Posterior vena cava (tissue), 2 donors: ENCODE results near the gene CST9L. TPM values are rescaled to one million over a fixed set of nuclear protein-coding genes. Genes with fewer than 3 reads are reported as not detected.
A peak's percentile ranks its signal among the peaks of the same experiment; 100 is the strongest.
"Not testable (repeated sequence)": the region's sequence is repeated elsewhere in the genome, so short reads cannot be mapped to it uniquely, and the experiment has no call there.

Experiments used
- DNase-seq: peaks from one replicate; pipeline ENCODE4 v3.0.0-alpha.2; 2020; ENCODE audit warnings: low spot score
- intact Hi-C, 2 donors: fragments of 100-400 bp; cut with DNase I; formaldehyde crosslinking; loops; one replicate each; pipeline versions ENCODE4 v1.14.1 to v1.14.2; 2022 to 2023
- total RNA-seq, 2 donors: library from RNA; stranded (reverse); fragmentation: NEBNext Ultra II Directional; extraction: Animal tissue kit (Norgen Biotek cat#: 25700); gene quantifications; one replicate each; pipeline ENCODE4 v1.2.1, GENCODE V29; 2021
- donor health status: DM: yes; HTN: yes; CAD: no.
- donor health status: DM: yes; HTN: yes; CAD: no.

The CST9L gene
- total RNA-seq, 2 donors from 2014 or later = not detected

GRCh38 chr20:23588434-23589403 lies 20.4 kb upstream of the CST9L start:
- DNase-seq = no peak
- intact Hi-C loops = no loop called here

DNA sequence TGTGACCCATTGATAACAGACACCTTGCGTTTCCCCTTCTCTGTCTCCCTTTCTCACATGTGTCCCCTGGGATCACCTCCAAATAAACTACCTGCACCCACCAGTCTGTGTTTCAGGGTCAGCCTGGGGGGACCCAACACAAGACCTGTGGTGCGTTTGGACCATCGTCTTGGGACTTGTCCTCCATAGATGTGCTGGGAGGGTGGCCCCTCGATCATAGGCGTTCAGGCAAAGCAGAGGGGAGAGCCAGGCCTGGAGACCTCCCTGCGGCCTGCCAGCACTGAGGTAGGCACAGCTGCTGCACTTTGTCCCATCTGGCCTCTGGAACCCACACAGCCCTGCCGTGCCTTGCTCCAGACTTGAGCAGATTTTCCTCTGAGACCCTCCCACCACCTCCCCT lies 19.3 kb upstream of the CST9L start:
- intact Hi-C loops = no loop called here
- DNase-seq = no peak

DNA sequence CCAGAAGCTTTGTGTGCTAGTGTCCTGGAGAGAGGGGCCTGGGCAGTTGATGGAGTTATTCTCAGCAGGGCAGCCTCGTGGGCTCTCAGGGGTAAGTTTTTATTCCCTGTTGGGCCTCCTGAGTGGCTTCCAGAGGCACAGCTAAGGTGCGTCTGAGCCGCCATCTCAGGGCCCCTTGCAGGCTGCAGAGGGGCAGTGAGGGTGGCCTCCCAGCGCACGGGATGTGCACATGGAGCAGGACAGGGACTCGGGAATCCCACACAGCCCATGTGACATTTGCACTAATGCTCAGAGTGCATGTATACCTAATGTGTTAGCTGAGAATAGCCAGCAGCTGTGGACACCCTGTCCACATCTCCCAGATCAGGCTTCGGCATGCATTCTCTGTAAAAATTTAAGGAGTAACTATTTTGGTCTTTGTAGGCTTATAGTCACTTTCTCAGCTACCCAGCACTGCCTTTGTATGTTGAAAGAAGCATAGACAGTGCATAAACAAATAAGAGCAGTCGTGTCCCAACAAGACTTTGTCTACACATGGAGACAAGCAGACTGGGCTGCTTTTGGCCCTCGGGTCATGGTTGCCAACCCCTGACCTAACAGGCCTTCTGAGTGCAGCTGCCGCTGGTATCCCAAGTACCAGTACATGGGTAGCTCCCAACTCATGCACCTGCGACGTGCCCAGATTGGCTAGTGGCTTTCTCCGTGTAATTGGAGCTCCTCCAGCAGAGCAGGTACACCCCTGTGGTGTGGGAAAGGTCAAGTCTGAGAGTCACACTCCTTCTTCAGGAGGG lies 18.6 kb upstream of the CST9L start:
- no peak for DNase-seq
- intact Hi-C loops = no loop called here

DNA sequence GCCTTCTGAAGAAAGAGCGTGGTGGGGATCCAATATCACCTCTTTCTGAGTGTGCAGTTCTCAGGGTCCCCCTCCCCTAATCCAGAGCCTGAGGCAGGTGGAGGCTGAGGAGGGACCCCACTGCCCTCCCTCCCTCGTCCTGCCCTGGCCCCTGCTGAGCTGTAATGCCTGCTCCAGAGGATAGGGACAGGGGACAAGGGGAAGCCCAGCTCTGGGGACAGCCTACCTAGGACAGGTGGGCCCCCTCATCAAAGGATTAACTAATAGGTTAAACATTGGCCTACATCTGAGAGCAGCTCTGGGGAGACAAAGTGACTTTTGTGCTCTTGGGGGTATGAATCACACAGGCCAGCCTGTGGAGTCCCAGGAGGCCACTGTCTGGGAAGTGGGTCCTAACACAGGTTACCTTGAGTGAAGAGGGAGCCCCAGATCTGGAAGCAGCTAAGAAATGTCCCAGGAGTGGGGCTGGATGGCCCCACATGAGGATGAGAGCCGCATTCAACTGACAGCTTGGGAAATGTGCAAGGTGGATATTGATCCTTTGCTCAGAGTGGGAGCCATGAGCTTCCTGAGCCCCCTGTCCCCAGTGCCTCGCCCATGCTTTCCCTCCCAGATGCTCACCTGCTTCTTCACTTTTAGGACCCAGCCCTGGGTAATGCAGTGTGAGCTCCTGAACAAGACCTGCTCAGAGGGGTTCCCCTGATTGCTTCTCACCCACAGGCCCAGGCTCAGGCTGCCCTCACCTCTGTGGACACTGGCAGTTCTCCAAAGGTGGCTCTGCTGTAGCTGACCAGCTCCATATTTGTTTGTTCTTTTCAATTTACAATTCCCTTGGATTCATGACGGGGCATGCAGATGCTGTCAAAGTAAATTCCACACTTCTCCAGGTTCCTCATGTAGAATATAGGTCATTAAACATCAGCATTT lies 17.8 kb upstream of the CST9L start:
- intact Hi-C loops = no loop called here
- DNase-seq = no peak

DNA sequence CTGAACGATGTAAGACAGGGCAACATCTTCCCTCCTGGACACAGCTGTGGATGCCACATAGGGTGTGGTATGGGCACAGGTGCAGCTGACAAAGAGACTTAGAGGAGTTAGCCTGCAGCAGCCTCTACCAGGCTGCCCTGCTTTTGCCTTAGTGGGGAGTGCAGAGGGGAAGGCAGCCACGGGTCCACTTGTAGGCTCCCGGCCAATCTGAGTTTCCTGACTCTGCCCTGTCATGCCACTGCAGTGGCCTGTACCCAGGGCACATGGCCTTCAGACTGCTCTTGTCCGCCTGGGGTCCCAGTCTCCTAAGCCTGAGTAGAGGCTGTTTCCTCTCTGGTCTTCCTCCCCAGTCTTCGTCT lies 17.1 kb upstream of the CST9L start:
- intact Hi-C loops = no loop called here
- DNase-seq = no peak

DNA sequence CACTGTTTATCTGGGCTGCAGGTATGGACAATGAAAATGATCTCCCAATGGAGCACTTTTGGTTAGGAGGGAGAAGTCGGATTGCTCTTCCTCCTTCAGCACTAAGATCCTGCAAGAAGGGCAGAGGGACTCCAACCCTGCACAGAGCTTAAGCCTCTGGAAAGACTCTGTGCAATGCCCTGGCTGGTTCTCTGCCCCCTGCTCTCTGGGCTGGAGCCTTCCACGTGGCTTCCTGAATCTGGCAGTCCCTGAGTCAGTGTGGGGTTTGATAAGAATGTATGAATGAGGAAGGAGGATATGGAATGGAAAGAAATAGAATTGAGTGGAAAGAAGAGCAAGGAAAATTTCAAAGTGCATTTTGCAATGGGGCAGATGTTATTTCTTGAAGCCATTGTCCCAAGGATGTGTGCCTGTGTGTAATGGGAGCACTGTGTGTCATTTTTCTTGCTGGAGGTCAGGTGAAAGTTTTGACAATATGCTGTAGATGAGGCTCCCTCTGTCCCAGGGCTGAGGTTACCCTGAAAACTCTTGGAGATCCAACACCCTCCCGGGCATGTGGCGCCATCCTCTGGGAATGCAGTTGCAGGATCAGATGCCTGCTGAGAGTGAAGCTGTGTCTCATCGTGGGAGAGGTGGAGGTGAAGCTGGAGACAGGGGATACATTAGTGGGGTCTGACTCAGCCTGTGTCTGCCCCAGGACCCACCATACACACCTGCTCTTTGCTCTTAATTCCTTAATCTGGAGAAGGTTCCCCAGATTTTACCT lies 16.3 kb upstream of the CST9L start:
- no peak for DNase-seq
- intact Hi-C loops = no loop called here

- intact Hi-C loops = no loop called here
These were observed 15.2 kb upstream of the CST9L start for GRCh38 chr20:23583526-23583925.

DNA sequence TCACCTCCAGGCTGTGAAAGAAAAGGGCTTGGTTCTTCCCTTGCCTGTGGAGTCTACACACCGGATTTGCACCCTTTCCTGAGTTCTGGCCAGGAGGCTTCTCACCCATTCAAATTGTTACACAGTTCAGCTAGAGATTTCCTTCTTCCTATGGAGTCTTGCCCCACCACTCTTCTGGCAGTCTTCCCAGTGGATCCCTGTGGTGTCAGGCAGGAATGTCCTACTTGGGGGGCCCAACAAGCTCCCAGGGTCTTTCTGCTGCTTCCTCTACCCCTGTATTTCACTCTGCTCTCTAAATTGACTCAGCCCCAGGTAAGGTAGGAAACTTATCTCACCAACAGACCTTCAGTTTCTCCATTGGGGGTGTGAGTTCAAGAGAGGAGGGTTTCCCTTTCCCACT lies 14.0 kb upstream of the CST9L start:
- no peak for DNase-seq
- intact Hi-C loops = no loop called here

More at GRCh38 chr20:23583526-23583925, 15.2 kb upstream of the CST9L start:
- no peak for DNase-seq

DNA sequence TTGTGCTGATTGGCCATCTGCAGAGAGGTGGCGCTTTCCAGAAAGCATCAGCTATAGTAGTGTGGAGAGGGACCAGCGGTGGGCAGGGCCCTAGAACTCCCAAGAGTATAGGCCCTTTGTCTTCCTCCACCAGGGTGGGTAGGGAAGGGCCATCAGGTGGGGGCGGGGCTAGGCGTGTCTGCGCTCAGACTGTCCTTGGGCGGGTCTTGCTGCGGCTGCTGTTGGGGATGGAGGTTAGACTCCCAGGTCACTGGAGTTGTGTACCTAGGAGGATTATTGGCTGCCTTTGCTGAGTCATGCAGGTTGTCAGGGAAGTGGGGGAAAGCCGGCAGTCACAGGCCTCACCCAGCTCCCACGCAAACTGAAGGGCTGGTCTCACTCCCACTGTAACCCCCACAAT lies 13.5 kb upstream of the CST9L start:
- intact Hi-C loops, DNase-seq: not testable (repeated sequence)

GRCh38 chr20:23574977-23575376 lies 6.7 kb upstream of the CST9L start:
- intact Hi-C loops = no loop called here
- DNase-seq = no peak

DNA sequence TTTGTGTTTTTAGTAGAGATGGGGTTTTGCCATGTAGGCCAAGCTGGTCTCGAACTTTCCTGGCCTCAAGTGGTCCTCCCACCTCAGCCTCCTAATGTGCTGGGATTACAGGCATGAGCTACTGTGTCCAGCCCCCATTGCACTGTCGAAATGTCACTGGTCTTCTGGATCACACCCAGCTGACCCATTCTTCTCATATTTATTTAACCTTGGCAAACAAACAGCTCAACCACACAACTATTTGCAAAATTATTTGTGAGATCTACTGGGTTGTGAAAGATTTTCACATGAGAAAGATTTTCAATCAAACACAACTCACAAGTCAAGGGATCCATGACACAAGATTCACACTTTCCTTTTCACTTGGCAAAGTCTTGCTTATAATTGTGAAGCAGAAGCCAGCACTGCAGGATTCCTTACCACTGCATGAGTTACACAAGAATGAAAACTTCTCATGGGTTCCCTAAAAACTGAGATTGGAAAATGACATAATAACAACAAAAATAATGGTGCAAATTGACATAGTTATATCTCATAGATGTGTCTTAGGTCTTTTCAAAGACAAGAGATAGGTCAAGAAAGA lies 2.0 kb upstream of the CST9L start:
- intact Hi-C loops = no loop called here
- no peak for DNase-seq

DNA sequence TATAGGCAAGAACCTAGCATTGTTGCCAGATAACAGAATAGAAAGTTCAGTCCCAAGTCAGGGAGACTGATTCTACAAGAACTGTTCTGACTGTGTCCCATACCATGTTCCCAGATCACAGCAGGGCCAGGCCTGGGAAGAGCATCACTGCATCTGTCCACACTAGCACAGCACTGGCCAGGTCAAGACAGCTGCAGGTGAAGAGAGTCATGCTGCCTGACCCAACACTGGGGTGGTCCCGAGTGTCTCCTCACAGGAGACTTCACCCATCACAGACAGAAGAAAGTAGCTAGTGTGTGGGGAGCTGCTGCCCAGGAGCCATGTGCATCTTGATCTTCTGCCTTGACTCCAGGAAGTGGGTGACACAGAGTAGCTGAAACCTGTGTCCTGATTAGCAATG lies 1.3 kb upstream of the CST9L start:
- intact Hi-C loops = no loop called here
- peak; percentile 62 for DNase-seq

DNA sequence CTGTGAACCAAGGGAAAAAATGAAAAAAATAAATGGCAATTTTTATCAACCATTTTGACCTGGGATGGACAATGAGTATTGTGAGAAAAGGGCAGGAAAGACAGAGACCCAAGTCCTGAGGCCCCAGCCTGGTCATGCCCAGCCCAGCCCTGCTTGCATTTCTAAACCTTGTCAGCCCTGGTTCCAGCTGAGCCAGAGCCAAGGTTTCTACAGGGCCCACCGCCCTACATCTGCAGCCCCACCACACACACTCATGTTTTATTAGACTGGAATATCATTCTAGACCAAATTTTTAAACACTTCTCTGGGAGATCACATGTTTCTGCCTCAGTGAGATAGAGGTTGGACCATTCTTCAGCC lies 667 bp upstream of the CST9L start:
- intact Hi-C loops = no loop called here
- no peak for DNase-seq

GRCh38 chr20:23566199-23566932 lies 1.9 kb downstream of the CST9L start:
- intact Hi-C loops = no loop called here
- DNase-seq = peak; percentile 37

DNA sequence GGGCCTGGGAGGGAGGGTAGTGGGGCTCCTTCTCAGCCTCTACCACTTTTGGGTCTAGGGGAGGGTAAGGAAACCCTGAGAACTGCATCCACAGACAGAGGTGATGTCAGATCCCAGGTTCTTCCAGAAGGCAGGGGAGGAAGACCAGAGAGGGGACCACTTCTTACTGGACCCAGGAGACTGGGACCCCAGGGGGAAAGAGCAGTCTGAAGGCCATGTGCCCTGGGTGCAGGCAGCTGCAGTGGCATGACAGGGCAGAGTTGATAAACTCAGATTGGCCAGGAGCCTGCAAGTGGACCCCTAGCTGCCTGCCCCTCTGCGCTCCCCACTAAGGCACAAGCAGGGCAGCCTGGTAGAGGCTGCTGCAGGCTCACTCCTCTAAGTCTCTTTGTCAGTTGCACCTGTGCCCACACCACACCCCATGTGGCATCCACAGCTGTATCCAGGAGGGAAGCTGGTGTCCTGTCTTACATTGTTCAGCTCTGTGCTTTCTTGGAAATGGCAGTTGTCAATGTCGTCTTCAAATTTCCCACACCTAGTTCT lies 2.7 kb downstream of the CST9L start:
- DNase-seq = peak; percentile 52
- intact Hi-C loops = no loop called here

- DNase-seq = peak; percentile 54
- intact Hi-C loops = loop anchor here in 1 of 2 donors (5.0 kb wide), 1 partner anchor 972 kb away; no protein-coding TSS in a partner anchor
These were observed 3.4 kb downstream of the CST9L start for GRCh38 chr20:23564927-23565326.

- DNase-seq = peak; percentile 35
These were observed 5.5 kb downstream of the CST9L start for GRCh38 chr20:23562721-23563342.

More at GRCh38 chr20:23562721-23563342, 5.5 kb downstream of the CST9L start:
- intact Hi-C loops = loop anchor here in 1 of 2 donors (5.0 kb wide), 1 partner anchor 974 kb away; no protein-coding TSS in a partner anchor
